Esophagus squamous epithelium (tissue), 4 donors: Measurements from ENCODE around the gene HELZ2.

ENCODE experiments used
- CTCF ChIP-seq, 6 experiments: fragments of 450-650 bp in 4 of 6; fragments of 200-600 bp in 2 of 6; sonication (generic) in 2 of 6; IDR thresholded peaks; one replicate each; pipeline ENCODE4 v1.5.1; 2016 to 2019; ENCODE audit warnings: antibody characterized with exemption in 6 of 6, mild to moderate bottlenecking in 4 of 6, moderate library complexity in 4 of 6
- POLR2A ChIP-seq, 4 donors: fragments of 450-650 bp; IDR thresholded peaks; one replicate each; pipeline ENCODE4 v1.6.1; 2017; ENCODE audit warnings: antibody characterized with exemption in 4 of 4, mild to moderate bottlenecking in 4 of 4, moderate library complexity in 3 of 4

- TF ChIP-seq CTCF (IDR thresholded peaks at IDR 0.05) (no peak), POLR2A (IDR thresholded peaks at IDR 0.05) (no peak)
Measured at GRCh38 chr20:63577317-63577894, 3.4 kb upstream of the HELZ2 start.
